ENCODE data around the gene C2CD4C.

C2CD4C gene

DNA sequence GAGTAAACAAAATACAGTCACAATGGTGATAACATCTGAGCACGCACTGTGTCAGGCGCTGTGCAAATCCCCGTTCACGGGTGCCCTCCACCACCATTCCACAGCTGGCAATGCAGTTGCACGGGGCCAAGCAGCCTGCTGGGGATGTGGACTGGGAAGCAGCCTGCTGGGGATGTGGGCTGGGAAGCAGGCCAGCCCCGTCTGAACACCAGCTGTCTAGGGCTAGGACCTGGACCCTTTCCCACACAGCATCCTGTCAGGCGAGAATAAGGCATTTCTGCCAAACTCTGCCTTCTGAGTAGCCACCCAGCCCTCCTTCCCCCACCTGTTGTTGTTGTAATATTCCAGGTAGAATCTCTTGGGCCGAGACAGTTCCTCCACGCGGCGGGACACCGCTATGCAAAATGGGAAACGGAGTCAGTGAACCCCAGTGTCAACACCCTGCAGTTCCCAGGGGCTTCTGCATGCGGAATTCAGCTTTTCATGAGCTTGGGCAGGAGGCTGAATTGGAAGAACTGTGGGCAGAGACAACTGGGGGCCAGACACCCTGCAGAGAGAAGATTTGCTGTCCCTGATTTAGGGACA is 36.5 kb downstream of the C2CD4C start:
- H3K27ac ChIP-seq, result peak overlapping the region; percentile 38
- no peak for TF ChIP-seq CTCF (conservative IDR thresholded peaks at IDR 0.05)

GRCh38 chr19:371501-372168 is 37.3 kb downstream of the C2CD4C start:
- no peak for TF ChIP-seq CTCF (conservative IDR thresholded peaks at IDR 0.05)
- H3K27ac ChIP-seq, result no peak overlapping the region; the same call in 1 of the 2 replicates

GRCh38 chr19:370641-371330 is 38.2 kb downstream of the C2CD4C start:
- H3K27ac ChIP-seq, result no peak overlapping the region

DNA sequence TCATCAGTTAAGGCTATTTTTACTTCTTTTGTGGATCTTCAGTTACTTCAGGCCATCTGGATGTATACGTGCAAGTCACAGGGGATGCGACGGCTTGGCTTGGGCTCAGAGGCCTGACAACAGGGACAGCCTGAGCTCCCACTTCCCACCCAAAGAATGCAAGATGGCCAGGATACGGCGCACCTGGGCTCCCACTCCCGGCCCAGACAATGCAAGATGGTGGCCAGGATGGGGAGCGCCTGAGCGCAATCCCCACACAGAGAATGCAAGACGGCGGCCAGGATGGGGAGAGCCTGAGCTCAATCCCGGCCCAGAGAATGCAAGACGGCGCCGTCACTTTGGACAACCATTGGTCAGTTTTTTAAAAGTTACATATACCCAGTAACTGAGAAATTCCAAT is 39.1 kb downstream of the C2CD4C start:
- no peak for TF ChIP-seq CTCF (conservative IDR thresholded peaks at IDR 0.05)
- H3K27ac ChIP-seq, result no peak overlapping the region

More at GRCh38 chr19:370641-371330, 38.2 kb downstream of the C2CD4C start:
- no peak for TF ChIP-seq CTCF (conservative IDR thresholded peaks at IDR 0.05)

DNA sequence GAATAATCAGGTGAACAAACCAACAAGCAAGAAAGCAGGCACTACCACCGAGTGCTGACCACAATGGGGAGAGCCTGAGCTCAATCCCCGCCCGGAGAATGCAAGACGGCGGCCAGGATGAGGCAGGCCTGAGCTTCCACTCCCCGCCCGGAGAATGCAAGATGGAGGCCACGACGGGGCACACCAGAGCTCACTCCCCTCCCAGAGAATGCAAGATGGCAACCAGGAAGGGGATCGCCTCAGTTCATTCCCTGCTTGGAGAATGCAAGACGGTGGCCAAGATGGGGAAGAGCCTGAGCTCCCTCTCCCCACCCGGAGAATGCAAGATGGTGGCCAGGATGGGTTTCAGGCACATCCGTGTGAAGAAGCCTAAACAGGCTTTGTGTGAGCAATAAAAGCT is 39.7 kb downstream of the C2CD4C start:
- no peak for TF ChIP-seq CTCF (conservative IDR thresholded peaks at IDR 0.05)
- no peak overlapping the region for H3K27ac ChIP-seq

- no peak overlapping the region for H3K27ac ChIP-seq
- no peak for TF ChIP-seq CTCF (conservative IDR thresholded peaks at IDR 0.05)
Observed at GRCh38 chr19:368630-369024, 40.3 kb downstream of the C2CD4C start.

GRCh38 chr19:367963-368629 is 40.9 kb downstream of the C2CD4C start:
- no peak overlapping the region for H3K27ac ChIP-seq
- TF ChIP-seq CTCF (conservative IDR thresholded peaks at IDR 0.05), result no peak
